Mesodermal cell (in vitro differentiated cells): ENCODE data around the gene CIITA. TPM values are rescaled to one million over a fixed set of nuclear protein-coding genes. Genes with fewer than 3 reads are reported as not detected.
"Not testable (repeated sequence)": the region's sequence is repeated elsewhere in the genome, so short reads cannot be mapped to it uniquely, and the experiment has no call there.

Experiments used
- H3K27ac ChIP-seq: 2 replicates; pipeline ENCODE4 v1.7.0; 2013; ENCODE audit warnings: mild to moderate bottlenecking, low read depth, low read length, moderate library complexity; ENCODE audit not compliant: severe bottlenecking
- H3K36me3 ChIP-seq: 2 replicates; pipeline ENCODE4 v1.7.1; 2013; ENCODE audit warnings: mild to moderate bottlenecking, low read length, moderate library complexity; ENCODE audit not compliant: control insufficient read depth, insufficient read depth
- H3K4me1 ChIP-seq: one replicate; pipeline ENCODE4 v1.7.1; 2013; ENCODE audit warnings: mild to moderate bottlenecking, low read length; ENCODE audit not compliant: insufficient read depth, control insufficient read depth, poor library complexity, severe bottlenecking
- H3K4me3 ChIP-seq: 2 replicates; pipeline ENCODE4 v1.7.0; 2013; ENCODE audit warnings: low read length, control low read depth, mild to moderate bottlenecking; ENCODE audit not compliant: insufficient read depth, poor library complexity, severe bottlenecking; ENCODE audit errors: extremely low read depth
- H3K9me3 ChIP-seq: 2 replicates; pipeline ENCODE4 v1.7.1; 2013; ENCODE audit warnings: mild to moderate bottlenecking, low read length, moderate library complexity; ENCODE audit not compliant: control insufficient read depth
- WGBS, 2 experiments: methylation state at CpG; one replicate each; pipeline ENCODE4 v1.1.5; 2013; ENCODE audit warnings: missing lambda C conversion rate in 2 of 2; ENCODE audit not compliant: insufficient coverage in 2 of 2; 5-methylcytosine and 5-hydroxymethylcytosine counted together
- polyA plus RNA-seq, 2 experiments: library from polyadenylated mRNA; stranded (reverse); fragments of 50-300 nt; gene quantifications; one replicate each; pipeline ENCODE4 v1.2.3, GENCODE V29; 2013

CIITA gene
- polyA plus RNA-seq (2013, experiment 1 of 2) = not detected
- polyA plus RNA-seq (2013, experiment 2 of 2) = not detected

DNA sequence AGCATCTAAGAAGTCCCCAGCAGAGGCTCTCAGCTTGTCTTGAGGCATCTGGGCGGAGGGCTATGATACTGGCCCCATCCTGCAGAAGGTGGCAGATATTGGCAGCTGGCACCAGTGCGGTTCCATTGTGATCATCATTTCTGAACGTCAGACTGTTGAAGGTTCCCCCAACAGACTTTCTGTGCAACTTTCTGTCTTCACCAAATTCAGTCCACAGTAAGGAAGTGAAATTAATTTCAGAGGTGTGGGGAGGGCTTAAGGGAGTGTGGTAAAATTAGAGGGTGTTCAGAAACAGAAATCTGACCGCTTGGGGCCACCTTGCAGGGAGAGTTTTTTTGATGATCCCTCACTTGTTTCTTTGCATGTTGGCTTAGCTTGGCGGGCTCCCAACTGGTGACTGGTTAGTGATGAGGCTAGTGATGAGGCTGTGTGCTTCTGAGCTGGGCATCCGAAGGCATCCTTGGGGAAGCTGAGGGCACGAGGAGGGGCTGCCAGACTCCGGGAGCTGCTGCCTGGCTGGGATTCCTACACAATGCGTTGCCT is at the start of gene CIITA:
CIITA (plus strand) TSS at position 404 of the 543 bp plus-strand sequence; CDS start at position 533, 129 bp downstream.
- Histone ChIP-seq H3K36me3 (no peaks in the 10 kb centered on the region), H3K4me1 (no peaks in the 10 kb centered on the region), H3K9me3 (no peaks in the 10 kb centered on the region), H3K27ac (no peak within 1 kb of the TSS), H3K4me3 (no peak within 1 kb of the TSS)
- 58% methylated on average over 7 to 9 of the region's 9 CpGs for WGBS, 2 experiments

DNA sequence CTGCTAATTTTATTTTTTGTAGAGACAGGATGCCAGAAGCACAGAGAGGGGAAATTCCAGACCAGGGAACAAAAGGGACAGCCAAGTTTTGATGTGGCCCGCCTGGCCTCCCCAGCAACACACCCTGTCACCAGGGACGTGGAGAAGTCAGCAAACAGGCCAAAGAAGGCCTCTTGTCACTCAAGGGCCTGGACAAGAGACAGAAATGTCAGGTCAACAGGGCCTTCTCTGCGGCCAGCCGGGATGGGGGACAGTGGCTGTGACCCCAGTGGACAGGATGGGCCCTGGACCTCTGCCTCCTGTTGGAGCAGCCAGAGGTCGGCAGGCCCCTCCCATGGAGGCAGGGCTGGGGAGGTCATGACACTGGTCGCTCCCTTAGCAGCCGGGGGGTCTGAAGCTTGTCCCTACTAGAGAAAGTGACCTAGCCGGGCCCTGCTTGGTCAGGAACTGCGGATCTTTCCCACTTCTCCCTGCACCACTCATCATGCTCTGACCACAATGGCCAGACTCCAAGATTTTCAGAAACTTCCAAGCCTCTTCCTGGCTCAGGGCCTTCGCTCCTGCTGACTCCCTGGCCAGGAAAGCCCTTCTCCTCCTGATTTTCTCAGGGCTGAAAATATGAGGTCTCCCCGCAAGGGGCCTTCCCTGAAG is 49.2 kb upstream of the CIITA start:
- Histone ChIP-seq H3K4me3 (no peak overlapping the region), H3K9me3 (no peaks in the 10 kb centered on the region), H3K36me3 (no peaks in the 10 kb centered on the region), H3K4me1 (no peaks in the 10 kb centered on the region), H3K27ac (no peak overlapping the region)
- WGBS, 2 experiments = 92 to 94% methylated on average over 7 to 9 of the region's 11 CpGs

- 91 to 97% methylated on average over 9 to 14 of the region's 17 CpGs for WGBS, 2 experiments
- no peak overlapping the region for H3K4me3 ChIP-seq
Measured at GRCh38 chr16:10828851-10829366, 48.1 kb upstream of the CIITA start.

GRCh38 chr16:10829390-10830098 is 47.5 kb upstream of the CIITA start:
- H3K4me1 ChIP-seq, H3K4me3 ChIP-seq, H3K9me3 ChIP-seq, H3K36me3 ChIP-seq, H3K27ac ChIP-seq: not testable (repeated sequence)
- WGBS, 2 experiments = 95 to 98% methylated on average over 4 of the region's 18 CpGs

More at GRCh38 chr16:10828851-10829366, 48.1 kb upstream of the CIITA start:
- H3K9me3 ChIP-seq = no peaks in the 10 kb centered on the region
- no peak overlapping the region for H3K27ac ChIP-seq
- H3K36me3 ChIP-seq = no peaks in the 10 kb centered on the region
- H3K4me1 ChIP-seq = no peaks in the 10 kb centered on the region

GRCh38 chr16:10830240-10830639 is 46.8 kb upstream of the CIITA start:
- not testable (repeated sequence) for H3K4me1 ChIP-seq, H3K27ac ChIP-seq, H3K36me3 ChIP-seq, H3K9me3 ChIP-seq, H3K4me3 ChIP-seq

GRCh38 chr16:10831894-10832886 is 44.8 kb upstream of the CIITA start:
- WGBS, 2 experiments = 85 to 92% methylated on average over 7 to 8 of the region's 10 CpGs
- Histone ChIP-seq H3K27ac (no peak overlapping the region), H3K4me1 (no peaks in the 10 kb centered on the region), H3K36me3 (no peaks in the 10 kb centered on the region), H3K4me3 (no peak overlapping the region), H3K9me3 (no peaks in the 10 kb centered on the region)

DNA sequence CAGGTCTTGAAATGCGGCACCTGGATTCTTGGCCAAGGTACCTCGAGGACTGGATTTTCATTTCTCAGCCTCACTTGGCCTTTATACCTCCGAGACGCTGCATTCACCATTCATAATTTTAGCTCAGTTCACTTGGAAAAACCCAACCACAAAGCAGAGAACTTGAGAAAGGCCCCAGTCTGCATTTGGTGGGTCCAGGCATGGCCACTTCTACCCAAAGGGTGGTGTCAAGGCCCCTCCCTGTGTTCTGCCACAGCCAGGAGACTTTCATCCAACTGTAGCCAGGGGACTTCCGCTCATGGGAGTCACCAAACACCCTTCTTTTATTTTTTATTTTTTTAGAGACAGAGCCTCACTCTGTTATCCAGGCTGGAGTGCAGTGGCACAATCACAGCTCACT is 43.7 kb upstream of the CIITA start:
- Histone ChIP-seq H3K4me1 (no peaks in the 10 kb centered on the region), H3K27ac (no peak overlapping the region), H3K36me3 (no peaks in the 10 kb centered on the region), H3K4me3 (no peak overlapping the region), H3K9me3 (no peaks in the 10 kb centered on the region)
- WGBS, 2 experiments = 87 to 88% methylated on average over 4 to 5 of the region's 5 CpGs

- Histone ChIP-seq H3K36me3 (no peaks in the 10 kb centered on the region), H3K9me3 (no peaks in the 10 kb centered on the region), H3K4me3 (no peak overlapping the region), H3K4me1 (no peaks in the 10 kb centered on the region), H3K27ac (no peak overlapping the region)
- WGBS, 2 experiments = 88 to 89% methylated on average over 9 to 10 of the region's 10 CpGs
Measured at GRCh38 chr16:10834130-10834529, 42.9 kb upstream of the CIITA start.

DNA sequence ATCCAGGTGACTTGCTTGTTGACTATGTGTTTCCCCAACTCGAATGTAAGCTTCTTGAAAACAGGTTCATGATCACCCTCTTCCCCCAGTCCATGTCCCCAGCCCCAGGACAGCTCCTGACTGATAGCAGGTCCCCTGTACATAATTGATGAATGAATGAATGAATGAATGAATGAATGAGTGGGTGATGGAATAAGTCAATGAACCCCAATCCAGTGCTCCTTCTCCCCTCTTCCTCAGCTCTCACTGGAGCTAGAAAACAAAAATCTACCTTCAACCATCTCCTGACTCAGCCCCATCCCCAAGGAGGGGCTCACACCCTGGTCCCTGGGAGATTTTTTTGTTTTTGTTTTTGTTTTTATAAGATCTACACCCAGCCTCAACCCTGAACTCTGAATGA is 42.2 kb upstream of the CIITA start:
- 80% methylated on average over 1 of the region's 1 CpG; no CpG with 5 or more reads in 1 of the 2 experiments for WGBS, 2 experiments
- H3K9me3 ChIP-seq = no peaks in the 10 kb centered on the region
- H3K4me3 ChIP-seq = no peak overlapping the region
- no peak overlapping the region for H3K27ac ChIP-seq
- H3K4me1 ChIP-seq = no peaks in the 10 kb centered on the region
- no peaks in the 10 kb centered on the region for H3K36me3 ChIP-seq

GRCh38 chr16:10835281-10835931 is 41.6 kb upstream of the CIITA start:
- H3K9me3 ChIP-seq = no peaks in the 10 kb centered on the region
- 86 to 92% methylated on average over 3 to 5 of the region's 7 CpGs for WGBS, 2 experiments

More at GRCh38 chr16:10835281-10835931, 41.6 kb upstream of the CIITA start:
- Histone ChIP-seq H3K4me3 (no peak overlapping the region), H3K4me1 (no peaks in the 10 kb centered on the region), H3K27ac (no peak overlapping the region), H3K36me3 (no peaks in the 10 kb centered on the region)
